K562 (cell line): ENCODE results near the gene GFOD1. TPM values are rescaled to one million over a fixed set of nuclear protein-coding genes. Genes with fewer than 3 reads are reported as not detected.

ENCODE experiments used
- BHLHE40 ChIP-seq: IDR thresholded peaks from 2 replicates; pipeline ENCODE4 v1.6.1; 2011; ENCODE audit warnings: low read length, improper control_type of control experiment
- CHD1 ChIP-seq: fragments of 200-600 bp; sonication (generic); IDR thresholded peaks from one replicate; pipeline ENCODE4 v1.6.1; 2012; ENCODE audit warnings: mild to moderate bottlenecking, moderate library complexity, low read length, inconsistent platforms
- CREB1 ChIP-seq, 2 experiments: sonication (generic) in 1 of 2; formaldehyde crosslinking in 1 of 2; IDR thresholded peaks; 2 replicates each; pipeline versions ENCODE4 v1.6.1 to v1.8.0; 2012 to 2022; ENCODE audit warnings: inconsistent platforms in 1 of 2, mild to moderate bottlenecking in 1 of 2, missing genetic modification reagents in 1 of 2, moderate library complexity in 1 of 2
- CTCFL ChIP-seq: IDR thresholded peaks from 2 replicates; pipeline ENCODE4 v1.6.1; 2011; ENCODE audit warnings: borderline replicate concordance, low read depth, mild to moderate bottlenecking, moderate library complexity, low read length; ENCODE audit not compliant: insufficient read depth, poor library complexity, severe bottlenecking
- HDAC6 ChIP-seq: IDR thresholded peaks from 2 replicates; pipeline ENCODE4 v1.6.1; 2012; ENCODE audit warnings: low read depth, mild to moderate bottlenecking, control low read depth, inconsistent platforms, low read length, moderate library complexity
- KAT7 ChIP-seq: sonication (generic); formaldehyde crosslinking; IDR thresholded peaks from 2 replicates; pipeline ENCODE4 v1.8.0; 2022; ENCODE audit warnings: missing genetic modification reagents, mild to moderate bottlenecking, borderline replicate concordance
- NFIC ChIP-seq: fragments of 450-650 bp; IDR thresholded peaks from 2 replicates; pipeline ENCODE4 v1.6.1; 2017; ENCODE audit warnings: mild to moderate bottlenecking, inconsistent platforms
- POLR2B ChIP-seq: fragments of 450-650 bp; IDR thresholded peaks from 2 replicates; pipeline ENCODE4 v1.6.1; 2018; ENCODE audit warnings: low read depth; ENCODE audit not compliant: partially characterized antibody
- RNF219 ChIP-seq: fragments of 250-450 bp; sonication (Bioruptor Pico); IDR thresholded peaks from 2 replicates; pipeline ENCODE4 v1.5.0; 2022; ENCODE audit warnings: mild to moderate bottlenecking
- SMARCA4 ChIP-seq: fragments of 450-650 bp; IDR thresholded peaks from 2 replicates; pipeline ENCODE4 v1.6.1; 2016
- ZFPM2 ChIP-seq: fragments of 250-450 bp; sonication (Bioruptor Pico); IDR thresholded peaks from 2 replicates; pipeline ENCODE4 v1.5.1; 2022; ENCODE audit warnings: mild to moderate bottlenecking
- ZNF609 ChIP-seq: sonication (generic); formaldehyde crosslinking; IDR thresholded peaks from 2 replicates; pipeline ENCODE4 v1.8.1; 2023; ENCODE audit warnings: missing genetic modification reagents, mild to moderate bottlenecking, borderline replicate concordance
- polyA plus RNA-seq, 8 experiments: library from polyadenylated mRNA; depleted of rRNA in 4 of 8; stranded (reverse) in 5 of 8; unstranded in 3 of 8; fragments of >200 nt; fragmentation: Nextera tagmentation in 2 of 8; fragmentation: Illumina TruSeq in 1 of 8; extraction: Ambion mirVana in 2 of 8; extraction: Trizol in 1 of 8; gene quantifications; 2 replicates each; pipeline versions ENCODE4 v1.2.1 to v1.2.3, GENCODE V29; 2011 to 2014; ENCODE audit warnings: inconsistent platforms in 1 of 8, missing spikeins in 1 of 8
- total RNA-seq, 7 experiments: library from RNA; depleted of rRNA in 6 of 7; stranded (reverse); fragments of >200 nt in 6 of 7; fragmentation: Illumina TruSeq in 2 of 7; extraction: Trizol in 2 of 7; gene quantifications; 2 replicates each; pipeline versions ENCODE4 v1.2.1 to v1.2.3, GENCODE V29; 2011 to 2021; ENCODE audit warnings: low replicate concordance in 1 of 7
- TF ChIP-seq, protein P1 (sequence below): fragments of 250-450 bp; sonication (Bioruptor Pico); IDR thresholded peaks from 2 replicates; pipeline ENCODE4 v1.8.0; 2022; ENCODE audit warnings: moderate library complexity, mild to moderate bottlenecking, inconsistent platforms
- TF ChIP-seq, protein P2 (sequence below), 2 experiments: IDR thresholded peaks; 2 replicates each; pipeline ENCODE4 v1.6.1; 2012; ENCODE audit warnings: improper control_type of control experiment in 2 of 2, low read depth in 2 of 2, low read length in 2 of 2, borderline replicate concordance in 1 of 2

GFOD1 gene
- total and polyA plus RNA-seq, 9 of the 15 experiments (the other 6 are each of a cell fraction or from before 2014, with no cell fraction given), result 3.8 to 12.0 (median 8.2) TPM

- TF ChIP-seq ZNF609 (CRISPR knock-in tag), result 0 out of 2 replicates have a peak, but pooled peaks have one; percentile 15
- 0 out of 2 replicates have a peak, but pooled peaks have one; percentile 2 for TF ChIP-seq NFIC
- TF ChIP-seq HDAC6, result peak; percentile 75; the same call in 1 of the 2 replicates
- TF ChIP-seq POLR2B, result no peak
- no peak for TF ChIP-seq ZFPM2 (CRISPR knock-in tag)
- TF ChIP-seq CHD1, result no peak
- 0 out of 2 replicates have a peak, but pooled peaks have one; percentile 21 for TF ChIP-seq SMARCA4
- peak; percentile 65 for TF ChIP-seq CTCFL
- TF ChIP-seq CREB1 (IDR thresholded peaks at IDR 0.05), result peak; percentile 18; the same call in 1 of the 2 replicates
- no peak for TF ChIP-seq CREB1 (CRISPR knock-in tag; IDR thresholded peaks at IDR 0.05)
- no peak for TF ChIP-seq RNF219 (CRISPR knock-in tag)
- TF ChIP-seq, protein P1, sequence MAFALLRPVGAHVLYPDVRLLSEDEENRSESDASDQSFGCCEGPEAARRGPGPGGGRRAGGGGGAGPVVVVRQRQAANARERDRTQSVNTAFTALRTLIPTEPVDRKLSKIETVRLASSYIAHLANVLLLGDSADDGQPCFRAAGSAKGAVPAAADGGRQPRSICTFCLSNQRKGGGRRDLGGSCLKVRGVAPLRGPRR, result no peak
- TF ChIP-seq, protein P2, sequence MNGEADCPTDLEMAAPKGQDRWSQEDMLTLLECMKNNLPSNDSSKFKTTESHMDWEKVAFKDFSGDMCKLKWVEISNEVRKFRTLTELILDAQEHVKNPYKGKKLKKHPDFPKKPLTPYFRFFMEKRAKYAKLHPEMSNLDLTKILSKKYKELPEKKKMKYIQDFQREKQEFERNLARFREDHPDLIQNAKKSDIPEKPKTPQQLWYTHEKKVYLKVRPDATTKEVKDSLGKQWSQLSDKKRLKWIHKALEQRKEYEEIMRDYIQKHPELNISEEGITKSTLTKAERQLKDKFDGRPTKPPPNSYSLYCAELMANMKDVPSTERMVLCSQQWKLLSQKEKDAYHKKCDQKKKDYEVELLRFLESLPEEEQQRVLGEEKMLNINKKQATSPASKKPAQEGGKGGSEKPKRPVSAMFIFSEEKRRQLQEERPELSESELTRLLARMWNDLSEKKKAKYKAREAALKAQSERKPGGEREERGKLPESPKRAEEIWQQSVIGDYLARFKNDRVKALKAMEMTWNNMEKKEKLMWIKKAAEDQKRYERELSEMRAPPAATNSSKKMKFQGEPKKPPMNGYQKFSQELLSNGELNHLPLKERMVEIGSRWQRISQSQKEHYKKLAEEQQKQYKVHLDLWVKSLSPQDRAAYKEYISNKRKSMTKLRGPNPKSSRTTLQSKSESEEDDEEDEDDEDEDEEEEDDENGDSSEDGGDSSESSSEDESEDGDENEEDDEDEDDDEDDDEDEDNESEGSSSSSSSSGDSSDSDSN (IDR thresholded peaks at IDR 0.05; ENCODE audit: borderline replicate concordance in 1 of 2, low read depth in 2 of 2, low read length in 2 of 2), result 0 out of 4 replicates have a peak, but pooled peaks of 1 of the 2 experiments have one; percentile 33
- TF ChIP-seq KAT7 (CRISPR knock-in tag), result peak; percentile 24; the same call in 1 of the 2 replicates
- peak; percentile 1 for TF ChIP-seq BHLHE40
These were observed 1.4 kb downstream of the GFOD1 start (continued) for GRCh38 chr6:13485923-13486562.
